ENCODE measurements around the gene ZNF14. TPM values are rescaled to one million over a fixed set of nuclear protein-coding genes. Genes with fewer than 3 reads are reported as not detected.
A peak's percentile ranks its signal among the peaks of the same experiment; 100 is the strongest.

The ZNF14 gene
- total and polyA plus RNA-seq, 2 of the 13 experiments (the other 11 are each of a cell fraction or from before 2014, with no cell fraction given), result 1.9 to 6.2 TPM

DNA sequence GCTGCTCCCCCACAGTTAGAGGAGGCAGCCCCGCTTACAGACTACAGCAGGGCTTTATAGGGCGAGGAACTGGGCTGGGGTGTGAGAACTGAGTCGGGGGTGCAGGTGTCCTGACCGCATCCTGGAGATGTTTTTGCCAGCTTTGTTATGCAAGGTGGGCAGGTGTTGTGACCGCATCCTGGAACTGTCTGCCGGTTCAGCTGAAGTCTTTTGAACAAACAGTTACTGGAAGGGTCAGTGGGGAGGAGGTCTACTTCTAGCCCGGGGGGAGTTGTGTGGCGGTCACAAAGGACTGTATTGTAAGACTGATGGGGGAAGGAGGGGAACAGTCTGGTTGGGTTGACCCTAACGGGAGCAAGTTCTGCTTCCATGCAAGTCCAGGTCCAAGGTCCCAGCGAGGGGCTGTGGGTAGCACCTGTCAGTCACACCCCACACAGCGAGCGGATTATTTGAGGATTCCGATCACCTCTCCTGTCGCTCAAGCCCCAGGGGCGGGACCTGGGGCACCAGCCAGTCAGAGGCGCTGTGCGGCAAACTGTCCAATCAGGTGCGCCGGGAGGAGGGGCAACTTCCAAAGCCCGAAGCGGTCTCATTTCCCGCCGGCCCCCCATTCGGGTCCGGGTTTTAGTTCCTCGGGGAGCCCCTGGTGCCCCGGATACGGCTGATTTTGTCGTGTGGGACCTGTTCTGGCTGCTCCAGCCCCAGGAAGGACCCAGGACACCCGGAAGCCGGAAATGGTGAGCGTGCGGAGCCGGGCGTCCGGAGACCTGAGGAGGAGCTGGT, 64.5 kb downstream of the ZNF14 start, which contains the start of gene ZNF101 (continued):
- no peak for TF ChIP-seq ZNF710 (CRISPR knock-in tag; IDR thresholded peaks at IDR 0.05; ENCODE audit: borderline replicate concordance)
- no peak; the same call in 1 of the 2 replicates for TF ChIP-seq JUN (CRISPR knock-in tag; IDR thresholded peaks at IDR 0.05)
- no peak for TF ChIP-seq KIAA2018 (CRISPR knock-in tag; IDR thresholded peaks at IDR 0.05; ENCODE audit: borderline replicate concordance)
- no peak for TF ChIP-seq CERS6 (CRISPR knock-in tag; IDR thresholded peaks at IDR 0.05)
- no peak for TF ChIP-seq SNRNP70 (IDR thresholded peaks at IDR 0.05; ENCODE audit: low read depth, low read length)
- no peak for TF ChIP-seq NFE2L1 (CRISPR knock-in tag; IDR thresholded peaks at IDR 0.05; ENCODE audit: borderline replicate concordance)
- peak; percentile 46 for TF ChIP-seq ZNF292 (CRISPR knock-in tag; IDR thresholded peaks at IDR 0.05; ENCODE audit: borderline replicate concordance, low read depth)
- no peak for TF ChIP-seq SRSF9 (IDR thresholded peaks at IDR 0.05; ENCODE audit: borderline replicate concordance, insufficient read depth, low read depth, low read length, poor library complexity, severe bottlenecking)
- no peak for TF ChIP-seq TRIM24 (CRISPR knock-in tag; IDR thresholded peaks at IDR 0.05)
- no peak for TF ChIP-seq SAFB2 (CRISPR knock-in tag; IDR thresholded peaks at IDR 0.05; ENCODE audit: borderline replicate concordance, low read depth)
- TF ChIP-seq SMARCE1 (IDR thresholded peaks at IDR 0.05; ENCODE audit: borderline replicate concordance), result no peak
- TF ChIP-seq, protein P1, sequence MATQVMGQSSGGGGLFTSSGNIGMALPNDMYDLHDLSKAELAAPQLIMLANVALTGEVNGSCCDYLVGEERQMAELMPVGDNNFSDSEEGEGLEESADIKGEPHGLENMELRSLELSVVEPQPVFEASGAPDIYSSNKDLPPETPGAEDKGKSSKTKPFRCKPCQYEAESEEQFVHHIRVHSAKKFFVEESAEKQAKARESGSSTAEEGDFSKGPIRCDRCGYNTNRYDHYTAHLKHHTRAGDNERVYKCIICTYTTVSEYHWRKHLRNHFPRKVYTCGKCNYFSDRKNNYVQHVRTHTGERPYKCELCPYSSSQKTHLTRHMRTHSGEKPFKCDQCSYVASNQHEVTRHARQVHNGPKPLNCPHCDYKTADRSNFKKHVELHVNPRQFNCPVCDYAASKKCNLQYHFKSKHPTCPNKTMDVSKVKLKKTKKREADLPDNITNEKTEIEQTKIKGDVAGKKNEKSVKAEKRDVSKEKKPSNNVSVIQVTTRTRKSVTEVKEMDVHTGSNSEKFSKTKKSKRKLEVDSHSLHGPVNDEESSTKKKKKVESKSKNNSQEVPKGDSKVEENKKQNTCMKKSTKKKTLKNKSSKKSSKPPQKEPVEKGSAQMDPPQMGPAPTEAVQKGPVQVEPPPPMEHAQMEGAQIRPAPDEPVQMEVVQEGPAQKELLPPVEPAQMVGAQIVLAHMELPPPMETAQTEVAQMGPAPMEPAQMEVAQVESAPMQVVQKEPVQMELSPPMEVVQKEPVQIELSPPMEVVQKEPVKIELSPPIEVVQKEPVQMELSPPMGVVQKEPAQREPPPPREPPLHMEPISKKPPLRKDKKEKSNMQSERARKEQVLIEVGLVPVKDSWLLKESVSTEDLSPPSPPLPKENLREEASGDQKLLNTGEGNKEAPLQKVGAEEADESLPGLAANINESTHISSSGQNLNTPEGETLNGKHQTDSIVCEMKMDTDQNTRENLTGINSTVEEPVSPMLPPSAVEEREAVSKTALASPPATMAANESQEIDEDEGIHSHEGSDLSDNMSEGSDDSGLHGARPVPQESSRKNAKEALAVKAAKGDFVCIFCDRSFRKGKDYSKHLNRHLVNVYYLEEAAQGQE (IDR thresholded peaks at IDR 0.05; ENCODE audit: borderline replicate concordance in 1 of 2, low read depth in 1 of 2, low read length in 2 of 2), result peak in 1 of 2 experiments; percentile 25; a peak in 1 of 4 replicates
